Natural killer cell (primary cell): Measurements from ENCODE around the gene LGMN. TPM values are rescaled to one million over a fixed set of nuclear protein-coding genes. Genes with fewer than 3 reads are reported as not detected.
"Not testable (repeated sequence)": the region's sequence is repeated elsewhere in the genome, so short reads cannot be mapped to it uniquely, and the experiment has no call there.

Experiments
- ATAC-seq, 3 donors: fragments of 150-1000 bp in 2 of 3; fragments of 200-7000 bp in 1 of 3; cut with Tn5 transposase; 1 replicate in 1 of 3; 2 replicates in 2 of 3; pipeline ENCODE4 v1.10.0; 2021; ENCODE audit warnings: mild to moderate bottlenecking in 2 of 3, moderate library complexity in 2 of 3
- DNase-seq, 2 donors: peaks; one replicate each; pipeline versions ENCODE4 v3.0.0 to v3.0.0-alpha.2; 2013 to 2021; ENCODE audit warnings: mixed read lengths in 1 of 2
- H3K27ac ChIP-seq: one replicate; pipeline ENCODE4 v1.5.1; 2013; ENCODE audit warnings: mild to moderate bottlenecking, low read length
- H3K27me3 ChIP-seq: one replicate; pipeline ENCODE4 v1.6.1; 2013; ENCODE audit warnings: low read length; ENCODE audit not compliant: control insufficient read depth, insufficient read depth
- H3K36me3 ChIP-seq: one replicate; pipeline ENCODE4 v1.6.1; 2013; ENCODE audit warnings: low read length; ENCODE audit not compliant: control insufficient read depth, insufficient read depth
- H3K4me1 ChIP-seq: one replicate; pipeline ENCODE4 v1.6.1; 2013; ENCODE audit warnings: low read length; ENCODE audit not compliant: control insufficient read depth, insufficient read depth
- H3K4me3 ChIP-seq: one replicate; pipeline ENCODE4 v1.5.1; 2013; ENCODE audit warnings: low read length
- H3K9me3 ChIP-seq: one replicate; pipeline ENCODE4 v1.6.1; 2013; ENCODE audit warnings: low read length; ENCODE audit not compliant: control insufficient read depth, insufficient read depth
- H3K27ac Mint-ChIP-seq, 2 donors: one replicate each; pipeline ENCODE4 v1.8.0; 2022; ENCODE audit warnings: mild to moderate bottlenecking in 2 of 2, mixed read lengths in 2 of 2, moderate library complexity in 1 of 2
- H3K27me3 Mint-ChIP-seq, 2 donors: one replicate each; pipeline ENCODE4 v1.8.0; 2022; ENCODE audit warnings: low read depth in 2 of 2, mixed read lengths in 2 of 2
- H3K36me3 Mint-ChIP-seq: one replicate; pipeline ENCODE4 v1.8.0; 2022; ENCODE audit warnings: mixed read lengths
- H3K4me1 Mint-ChIP-seq, 2 donors: one replicate each; pipeline ENCODE4 v1.8.0; 2022; ENCODE audit warnings: mixed read lengths in 2 of 2
- H3K4me3 Mint-ChIP-seq: one replicate; pipeline ENCODE4 v1.8.0; 2022; ENCODE audit warnings: mild to moderate bottlenecking, moderate library complexity, mixed read lengths
- H3K9me3 Mint-ChIP-seq, 2 donors: one replicate each; pipeline ENCODE4 v1.8.0; 2022; ENCODE audit warnings: mixed read lengths in 2 of 2
- WGBS: methylation state at CpG from one replicate; pipeline ENCODE4 v1.1.7; 2013; ENCODE audit warnings: missing lambda C conversion rate; ENCODE audit not compliant: insufficient coverage; 5-methylcytosine and 5-hydroxymethylcytosine counted together
- intact Hi-C: fragments of 100-400 bp; cut with micrococcal nuclease; formaldehyde crosslinking; loops from one replicate; pipeline ENCODE4 v1.14.2; 2022
- total RNA-seq, 4 donors: library from RNA; stranded (reverse); fragments of 120-200 nt in 1 of 4; gene quantifications; one replicate each; pipeline versions ENCODE4 v1.2.3 to v1.2.4, GENCODE V29; 2013 to 2022
- TF ChIP-seq, protein P1 (sequence below): fragments of 200-600 bp; IDR thresholded peaks from one replicate; pipeline ENCODE4 v1.8.0; 2022; ENCODE audit warnings: antibody characterized with exemption

LGMN gene
- total RNA-seq, 3 donors from 2014 or later (not counting 1 experiment from before 2014, with no cell fraction given), result 0.39 to 6.1 (median 2.5) TPM

GRCh38 chr14:92751819-92752218 lies 3.4 kb upstream of the LGMN start:
- H3K4me1 Mint-ChIP-seq, result peaks cover 34 to 48% of the 10 kb centered on the region in 2 donors
- peak in 1 of 2 donors; percentile 7 for DNase-seq
- ATAC-seq, result peak; percentile 25 to 44 (median 34)
- 57% methylated on average over 4 of the region's 4 CpGs for WGBS
- H3K27me3 Mint-ChIP-seq, result peaks cover 66 to 75% of the 10 kb centered on the region in 2 donors
- Histone ChIP-seq H3K9me3 (no peaks in the 10 kb centered on the region), H3K27ac (no peak overlapping the region), H3K36me3 (no peaks in the 10 kb centered on the region), H3K4me3 (no peak overlapping the region), H3K4me1 (peaks cover 29% of the 10 kb centered on the region), H3K27me3 (peaks cover 32% of the 10 kb centered on the region)
- TF ChIP-seq, protein P1, sequence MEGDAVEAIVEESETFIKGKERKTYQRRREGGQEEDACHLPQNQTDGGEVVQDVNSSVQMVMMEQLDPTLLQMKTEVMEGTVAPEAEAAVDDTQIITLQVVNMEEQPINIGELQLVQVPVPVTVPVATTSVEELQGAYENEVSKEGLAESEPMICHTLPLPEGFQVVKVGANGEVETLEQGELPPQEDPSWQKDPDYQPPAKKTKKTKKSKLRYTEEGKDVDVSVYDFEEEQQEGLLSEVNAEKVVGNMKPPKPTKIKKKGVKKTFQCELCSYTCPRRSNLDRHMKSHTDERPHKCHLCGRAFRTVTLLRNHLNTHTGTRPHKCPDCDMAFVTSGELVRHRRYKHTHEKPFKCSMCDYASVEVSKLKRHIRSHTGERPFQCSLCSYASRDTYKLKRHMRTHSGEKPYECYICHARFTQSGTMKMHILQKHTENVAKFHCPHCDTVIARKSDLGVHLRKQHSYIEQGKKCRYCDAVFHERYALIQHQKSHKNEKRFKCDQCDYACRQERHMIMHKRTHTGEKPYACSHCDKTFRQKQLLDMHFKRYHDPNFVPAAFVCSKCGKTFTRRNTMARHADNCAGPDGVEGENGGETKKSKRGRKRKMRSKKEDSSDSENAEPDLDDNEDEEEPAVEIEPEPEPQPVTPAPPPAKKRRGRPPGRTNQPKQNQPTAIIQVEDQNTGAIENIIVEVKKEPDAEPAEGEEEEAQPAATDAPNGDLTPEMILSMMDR, result no peak
- no peak overlapping the region for H3K27ac Mint-ChIP-seq
- no peaks in the 10 kb centered on the region for H3K9me3 Mint-ChIP-seq
- peaks cover 6% of the 10 kb centered on the region for H3K36me3 Mint-ChIP-seq
- intact Hi-C loops, result loop anchor here (2.0 kb wide), 1 partner anchor 35 kb away; no protein-coding TSS in a partner anchor
- H3K4me3 Mint-ChIP-seq, result no peak overlapping the region

GRCh38 chr14:92750994-92751400 lies 2.6 kb upstream of the LGMN start:
- peaks cover 34 to 48% of the 10 kb centered on the region in 2 donors for H3K4me1 Mint-ChIP-seq
- 29% methylated on average over 5 of the region's 5 CpGs for WGBS
- Histone ChIP-seq H3K4me1 (peaks cover 29% of the 10 kb centered on the region), H3K27me3 (peaks cover 36% of the 10 kb centered on the region), H3K27ac (no peak overlapping the region), H3K36me3 (no peaks in the 10 kb centered on the region), H3K9me3 (no peaks in the 10 kb centered on the region), H3K4me3 (peak overlapping the region; percentile 19)
- intact Hi-C loops, result loop anchor here (2.0 kb wide), 1 partner anchor 34 kb away; no protein-coding TSS in a partner anchor
- no peak overlapping the region for H3K27ac Mint-ChIP-seq
- H3K27me3 Mint-ChIP-seq, result peaks cover 74 to 83% of the 10 kb centered on the region in 2 donors
- DNase-seq (peak in 1 of 2 donors; percentile 15), ATAC-seq (no peak)
- peak overlapping the region; percentile 79 for H3K4me3 Mint-ChIP-seq
- no peaks in the 10 kb centered on the region for H3K9me3 Mint-ChIP-seq
- TF ChIP-seq, protein P1, result no peak
- peaks cover 6% of the 10 kb centered on the region for H3K36me3 Mint-ChIP-seq

DNA sequence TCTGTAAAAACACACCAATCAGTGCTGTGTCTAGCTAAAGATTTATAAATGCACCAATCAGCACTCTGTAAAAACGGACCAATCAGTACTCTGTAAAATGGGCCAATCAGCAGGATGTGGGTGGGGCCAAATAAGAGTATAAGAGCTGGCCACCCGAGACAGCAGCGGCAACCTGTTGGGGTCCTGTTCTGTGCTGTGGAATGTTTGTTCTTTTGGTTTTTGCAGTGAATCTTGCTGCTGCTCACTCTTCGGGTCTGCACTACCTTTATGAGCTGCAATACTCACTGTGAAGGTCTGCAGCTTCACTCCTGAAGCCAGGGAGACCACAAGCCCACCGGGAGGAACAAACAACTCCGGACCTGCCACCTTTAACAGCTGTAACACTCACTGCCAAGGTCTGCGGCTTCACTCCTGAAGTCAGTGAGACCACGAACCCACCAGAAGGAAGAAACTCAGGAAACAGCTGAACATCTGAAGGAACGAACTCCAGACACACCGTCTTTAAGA lies 1.8 kb upstream of the LGMN start:
- H3K4me1 Mint-ChIP-seq, result peaks cover 34 to 48% of the 10 kb centered on the region in 2 donors
- WGBS, result 8% methylated on average over 10 of the region's 10 CpGs
- Histone ChIP-seq H3K4me1 (peaks cover 29% of the 10 kb centered on the region), H3K4me3 (peak overlapping the region; percentile 19), H3K27me3 (peaks cover 36% of the 10 kb centered on the region)
- not testable (repeated sequence) for H3K27ac Mint-ChIP-seq, H3K9me3 ChIP-seq, H3K9me3 Mint-ChIP-seq, ATAC-seq, H3K27ac ChIP-seq, H3K36me3 Mint-ChIP-seq, H3K36me3 ChIP-seq
- H3K4me3 Mint-ChIP-seq, result peak overlapping the region; percentile 79
- DNase-seq, result peak in 1 of 2 donors; percentile 67
- peaks cover 78 to 85% of the 10 kb centered on the region in 2 donors for H3K27me3 Mint-ChIP-seq
- intact Hi-C loops, result loop anchor here (2.0 kb wide), 1 partner anchor 33 kb away; no protein-coding TSS in a partner anchor

DNA sequence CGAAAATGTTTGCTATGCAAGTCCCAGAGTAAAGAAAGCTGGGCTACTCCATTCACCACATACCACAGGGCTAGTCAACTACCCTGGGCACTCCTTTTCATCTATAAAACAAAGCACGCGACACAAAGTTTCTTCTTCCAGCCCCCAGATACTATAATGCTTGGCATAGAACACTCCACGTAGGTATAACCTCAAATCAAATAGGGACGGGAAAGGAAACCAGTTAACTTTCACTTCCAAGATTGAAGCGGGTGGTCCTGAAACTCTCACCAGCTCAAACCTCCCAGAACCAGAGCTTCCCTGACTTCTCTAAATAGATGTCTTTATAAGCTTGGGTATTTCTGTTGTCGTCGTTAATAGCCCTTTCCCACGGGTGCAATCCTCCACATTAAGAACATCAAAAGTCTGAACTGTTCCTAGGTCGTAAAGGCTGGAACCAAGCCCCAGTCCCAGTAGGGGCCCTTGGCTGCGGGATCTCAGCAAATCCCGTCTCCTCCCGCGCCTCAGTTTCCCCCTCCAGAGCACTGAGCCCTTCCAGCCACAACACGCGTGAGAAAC lies 647 bp downstream of the LGMN start:
- Histone ChIP-seq H3K9me3 (no peaks in the 10 kb centered on the region), H3K36me3 (no peaks in the 10 kb centered on the region), H3K27me3 (peaks cover 34% of the 10 kb centered on the region), H3K27ac (no peak overlapping the region), H3K4me1 (peaks cover 29% of the 10 kb centered on the region), H3K4me3 (peak overlapping the region; percentile 40)
- Mint-ChIP-seq H3K4me3 (peak overlapping the region; percentile 67), H3K4me1 (peaks cover 34 to 48% of the 10 kb centered on the region in 2 donors), H3K27ac (peak overlapping the region; percentile 64 to 77), H3K9me3 (no peaks in the 10 kb centered on the region), H3K36me3 (peaks cover 6% of the 10 kb centered on the region), H3K27me3 (peaks cover 67 to 75% of the 10 kb centered on the region in 2 donors)
- intact Hi-C loops, result no loop called here
- ATAC-seq, result no peak
- TF ChIP-seq, protein P1, result no peak
- DNase-seq, result peak in 1 of 2 donors; percentile 26
- 7% methylated on average over 16 of the region's 16 CpGs for WGBS
